HCT116 (cell line): Measurements from ENCODE around the gene VSNL1. TPM values are rescaled to one million over a fixed set of nuclear protein-coding genes. Genes with fewer than 3 reads are reported as not detected.

ENCODE experiments used
- ATAC-seq: fragments of 200-7000 bp; cut with Tn5 transposase; 2 replicates; pipeline ENCODE4 v1.9.1; 2020; ENCODE audit warnings: mild to moderate bottlenecking, moderate library complexity
- BruUV-seq: library from RNA; stranded (reverse); fragments of 400-500 nt; replicated peaks from 2 replicates; lab custom pipeline; 2021; lab: Mats Ljungman, UMichigan
- CTCF ChIA-PET: fragments of 300-600 bp; sonication (Branson Sonifier 250); formaldehyde crosslinking; loops from one replicate; lab custom pipeline; 2021; ENCODE audit warnings: antibody characterized with exemption; lab: Charles Lee
- POLR2A ChIA-PET: fragments of 300-600, 350-600 bp; sonication (Branson Sonifier 250); formaldehyde crosslinking; loops from one replicate; lab custom pipeline; 2021; ENCODE audit warnings: antibody characterized with exemption; lab: Charles Lee
- RAD21 ChIA-PET, 2 experiments: fragments of 300-600 bp; sonication (Branson Sonifier 250); formaldehyde crosslinking; loops; one replicate each; lab custom pipeline; 2023; ENCODE audit warnings: low total read pairs in 2 of 2; ENCODE audit not compliant: uncharacterized antibody in 2 of 2, unreplicated experiment in 2 of 2, low non-redundant PET in 1 of 2; lab: Charles Lee
- DNase-seq: peaks from one replicate; pipeline ENCODE4 v3.0.0-alpha.2; 2010; ENCODE audit warnings: low read depth, low spot score
- H2AFZ ChIP-seq: fragments of 200-600 bp; shearing (Covaris generic), sonication (generic); 2 replicates; pipeline ENCODE4 v1.6.1; 2017; ENCODE audit warnings: low read depth, mixed run types, mixed read lengths, antibody characterized with exemption, low read length; ENCODE audit not compliant: poor library complexity, severe bottlenecking
- H3K27ac ChIP-seq: 2 replicates; pipeline ENCODE4 v1.5.1; 2012; ENCODE audit warnings: low read depth, low read length
- H3K27me3 ChIP-seq: fragments of 200-600 bp; sonication (generic); 2 replicates; pipeline ENCODE4 v1.6.1; 2016; ENCODE audit warnings: mixed run types, low read length, mixed read lengths; ENCODE audit not compliant: insufficient read depth
- H3K36me3 ChIP-seq, 2 experiments: fragments of 200-500 bp in 1 of 2; fragments of 200-600 bp in 1 of 2; sonication (Bioruptor generic) in 1 of 2; sonication (generic) in 1 of 2; 2 replicates each; pipeline versions ENCODE4 v1.5.1 to v1.6.1; 2014 to 2016; ENCODE audit warnings: low read length in 2 of 2, inconsistent platforms in 1 of 2, mixed read lengths in 1 of 2, mixed run types in 1 of 2; ENCODE audit not compliant: insufficient read depth in 2 of 2, control insufficient read depth in 1 of 2
- H3K4me1 ChIP-seq, 2 experiments: fragments of 200-600 bp in 1 of 2; sonication (generic) in 1 of 2; 2 replicates each; pipeline versions ENCODE4 v1.5.1 to v1.6.1; 2012 to 2017; ENCODE audit warnings: low read length in 2 of 2, inconsistent platforms in 1 of 2, mild to moderate bottlenecking in 1 of 2, mixed read lengths in 1 of 2, mixed run types in 1 of 2, moderate library complexity in 1 of 2; ENCODE audit not compliant: insufficient read depth in 2 of 2, control insufficient read depth in 1 of 2
- H3K4me2 ChIP-seq: fragments of 200-600 bp; sonication (generic); 2 replicates; pipeline ENCODE4 v1.6.1; 2017; ENCODE audit warnings: mixed run types, low read length, mixed read lengths
- H3K4me3 ChIP-seq, 2 experiments: fragments of 200-600 bp in 1 of 2; sonication (generic) in 1 of 2; replicated peaks in 1 of 2; 2 replicates each; pipeline ENCODE4 v1.5.1; 2011 to 2016; ENCODE audit warnings: low read length in 2 of 2, control low read depth in 1 of 2, low read depth in 1 of 2, mild to moderate bottlenecking in 1 of 2, mixed read lengths in 1 of 2, mixed run types in 1 of 2
- H3K79me2 ChIP-seq: fragments of 200-600 bp; sonication (generic); 2 replicates; pipeline ENCODE4 v1.6.1; 2017; ENCODE audit warnings: mild to moderate bottlenecking, mixed run types, low read length, moderate library complexity, mixed read lengths; ENCODE audit not compliant: insufficient read depth
- H3K9ac ChIP-seq: fragments of 200-600 bp; sonication (generic); 2 replicates; pipeline ENCODE4 v1.6.1; 2016; ENCODE audit warnings: low read length, mixed read lengths
- H3K9me2 ChIP-seq: fragments of 200-600 bp; sonication (generic), shearing (Covaris generic); 2 replicates; pipeline ENCODE4 v1.6.1; 2017; ENCODE audit warnings: mixed run types, mild to moderate bottlenecking, moderate library complexity; ENCODE audit not compliant: insufficient read depth
- H3K9me3 ChIP-seq, 2 experiments: fragments of 200-500 bp in 1 of 2; fragments of 200-600 bp in 1 of 2; sonication (Bioruptor generic) in 1 of 2; sonication (generic) in 1 of 2; 2 replicates each; pipeline ENCODE4 v1.6.1; 2014 to 2017; ENCODE audit warnings: low read length in 2 of 2, mixed read lengths in 2 of 2, inconsistent platforms in 1 of 2, low read depth in 1 of 2, mild to moderate bottlenecking in 1 of 2, mixed run types in 1 of 2, moderate library complexity in 1 of 2; ENCODE audit not compliant: control insufficient read depth in 1 of 2, insufficient read depth in 1 of 2
- H4K20me1 ChIP-seq: fragments of 200-600 bp; sonication (generic), shearing (Covaris generic); 2 replicates; pipeline ENCODE4 v1.6.1; 2017; ENCODE audit warnings: mixed run types, mild to moderate bottlenecking, moderate library complexity; ENCODE audit not compliant: insufficient read depth
- CBX3 ChIP-seq: IDR thresholded peaks from 2 replicates; pipeline ENCODE4 v1.6.1; 2012; ENCODE audit warnings: low read depth
- CTCF ChIP-seq, 3 experiments: fragments of 200-600 bp in 1 of 3; sonication (generic) in 1 of 3; IDR thresholded peaks in 2 of 3; conservative IDR thresholded peaks in 1 of 3; 2 replicates each; pipeline ENCODE4 v1.5.1; 2012 to 2017; ENCODE audit warnings: low read depth in 2 of 3, low read length in 2 of 3, antibody characterized with exemption in 1 of 3, borderline replicate concordance in 1 of 3, control low read depth in 1 of 3, mild to moderate bottlenecking in 1 of 3, mixed read lengths in 1 of 3, mixed run types in 1 of 3, moderate library complexity in 1 of 3; ENCODE audit not compliant: insufficient read depth in 1 of 3
- EGR1 ChIP-seq: IDR thresholded peaks from 2 replicates; pipeline ENCODE4 v1.6.1; 2012; ENCODE audit warnings: low read depth
- EZH2 ChIP-seq: fragments of 200-600 bp; sonication (generic); IDR thresholded peaks from 2 replicates; pipeline ENCODE4 v1.6.1; 2017; ENCODE audit warnings: antibody characterized with exemption, mixed run types
- EZH2phosphoT487 ChIP-seq: fragments of 200-600 bp; IDR thresholded peaks from 2 replicates; pipeline ENCODE4 v1.6.1; 2018; ENCODE audit warnings: antibody characterized with exemption, borderline replicate concordance
- JUND ChIP-seq: IDR thresholded peaks from 2 replicates; pipeline ENCODE4 v1.6.1; 2012
- MAX ChIP-seq: IDR thresholded peaks from 2 replicates; pipeline ENCODE4 v1.6.1; 2012
- POLR2AphosphoS5 ChIP-seq: IDR thresholded peaks from 2 replicates; pipeline ENCODE4 v1.6.1; 2011; ENCODE audit warnings: mild to moderate bottlenecking, low read depth, low read length, moderate library complexity
- SRF ChIP-seq: IDR thresholded peaks from 2 replicates; pipeline ENCODE4 v1.6.1; 2012; ENCODE audit warnings: low read depth
- TCF7L2 ChIP-seq: IDR thresholded peaks from 2 replicates; pipeline ENCODE4 v1.7.0; 2011; ENCODE audit warnings: borderline replicate concordance, inconsistent platforms; ENCODE audit not compliant: insufficient read depth, insufficient read length; ENCODE audit errors: extremely low read depth
- YY1 ChIP-seq: IDR thresholded peaks from 2 replicates; pipeline ENCODE4 v1.6.1; 2011; ENCODE audit warnings: low read length, low read depth, moderate library complexity, mild to moderate bottlenecking; ENCODE audit not compliant: insufficient replicate concordance; ENCODE audit errors: extremely low read depth
- ZFX ChIP-seq: fragments of 450-650 bp; IDR thresholded peaks from 2 replicates; pipeline ENCODE4 v1.6.1; 2017
- intact Hi-C: fragments of 100-400 bp; cut with micrococcal nuclease; formaldehyde crosslinking; loops from 2 replicates; pipeline ENCODE4 v1.10.0; 2022
- total RNA-seq: library from RNA; stranded (reverse); gene quantifications from one replicate; pipeline ENCODE4 v1.2.1, GENCODE V29; 2021; ENCODE audit not compliant: unreplicated experiment
- TF ChIP-seq, protein P1 (sequence below): IDR thresholded peaks from 2 replicates; pipeline ENCODE4 v1.6.1; 2012; ENCODE audit warnings: low read depth

VSNL1 gene
- total RNA-seq, 1 experiment from 2014 or later, result 4.6 TPM

DNA sequence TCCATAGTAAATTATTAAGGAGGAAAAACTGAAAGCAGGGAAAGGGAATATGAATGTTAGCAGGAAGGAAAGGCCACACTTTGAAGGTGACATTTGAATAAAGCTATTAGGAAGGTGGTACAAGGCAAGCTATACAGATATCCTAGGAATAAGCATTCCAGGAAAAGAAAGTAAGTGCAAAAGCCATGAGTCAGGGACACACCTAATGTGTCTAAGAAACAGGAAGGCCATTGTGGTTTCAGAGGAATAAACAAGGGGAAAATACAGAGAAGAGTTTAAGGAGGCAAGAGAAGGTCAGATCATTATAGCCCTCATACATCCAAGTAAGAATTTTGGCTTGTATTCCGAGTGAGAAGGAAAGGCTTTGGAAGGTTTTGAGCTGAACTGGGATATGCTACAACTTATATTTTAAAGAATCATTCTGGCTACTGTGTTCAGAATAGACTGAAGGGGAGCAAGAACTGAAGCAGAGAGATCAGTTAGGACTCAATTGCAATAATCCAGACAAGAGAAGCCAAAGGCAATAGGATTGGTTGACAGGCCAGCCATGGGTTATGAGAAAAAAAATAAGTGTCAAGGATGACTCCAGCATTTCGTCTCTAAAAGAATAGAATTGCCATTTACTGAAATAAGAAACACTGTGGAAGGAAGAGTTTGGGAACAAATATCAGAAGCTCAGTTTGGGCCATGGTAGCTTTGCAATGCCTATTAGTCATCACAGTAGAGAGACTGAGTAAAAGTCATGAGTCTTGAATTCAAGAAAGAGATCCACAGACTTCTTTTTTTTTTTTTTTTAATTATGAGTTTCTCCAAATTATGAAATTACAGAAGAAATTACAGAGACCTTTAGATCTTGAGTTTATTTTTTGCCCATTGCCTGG, 33.5 kb upstream of the VSNL1 start (continued):
- TF ChIP-seq EZH2 (no peak), MAX (no peak; the same call in 1 of the 2 replicates), EZH2phosphoT487 (no peak), TCF7L2 (no peak)

GRCh38 chr2:17515652-17516051, 24.8 kb upstream of the VSNL1 start:
- ATAC-seq, result no peak
- Histone ChIP-seq H3K4me2 (no peak overlapping the region), H2AFZ (peak overlapping the region; percentile 51), H3K9me3 (no peaks in the 10 kb centered on the region), H4K20me1 (no peaks in the 10 kb centered on the region), H3K36me3 (no peaks in the 10 kb centered on the region), H3K27me3 (no peaks in the 10 kb centered on the region), H3K9ac (no peak overlapping the region), H3K27ac (no peak overlapping the region), H3K9me2 (no peaks in the 10 kb centered on the region), H3K4me3 (no peak overlapping the region), H3K79me2 (no peaks in the 10 kb centered on the region), H3K4me1 (peaks cover 0 to 11% of the 10 kb centered on the region in 2 experiments; a peak in 3 of 4 replicates)
- no peak for TF ChIP-seq EZH2
- TF ChIP-seq, protein P1, sequence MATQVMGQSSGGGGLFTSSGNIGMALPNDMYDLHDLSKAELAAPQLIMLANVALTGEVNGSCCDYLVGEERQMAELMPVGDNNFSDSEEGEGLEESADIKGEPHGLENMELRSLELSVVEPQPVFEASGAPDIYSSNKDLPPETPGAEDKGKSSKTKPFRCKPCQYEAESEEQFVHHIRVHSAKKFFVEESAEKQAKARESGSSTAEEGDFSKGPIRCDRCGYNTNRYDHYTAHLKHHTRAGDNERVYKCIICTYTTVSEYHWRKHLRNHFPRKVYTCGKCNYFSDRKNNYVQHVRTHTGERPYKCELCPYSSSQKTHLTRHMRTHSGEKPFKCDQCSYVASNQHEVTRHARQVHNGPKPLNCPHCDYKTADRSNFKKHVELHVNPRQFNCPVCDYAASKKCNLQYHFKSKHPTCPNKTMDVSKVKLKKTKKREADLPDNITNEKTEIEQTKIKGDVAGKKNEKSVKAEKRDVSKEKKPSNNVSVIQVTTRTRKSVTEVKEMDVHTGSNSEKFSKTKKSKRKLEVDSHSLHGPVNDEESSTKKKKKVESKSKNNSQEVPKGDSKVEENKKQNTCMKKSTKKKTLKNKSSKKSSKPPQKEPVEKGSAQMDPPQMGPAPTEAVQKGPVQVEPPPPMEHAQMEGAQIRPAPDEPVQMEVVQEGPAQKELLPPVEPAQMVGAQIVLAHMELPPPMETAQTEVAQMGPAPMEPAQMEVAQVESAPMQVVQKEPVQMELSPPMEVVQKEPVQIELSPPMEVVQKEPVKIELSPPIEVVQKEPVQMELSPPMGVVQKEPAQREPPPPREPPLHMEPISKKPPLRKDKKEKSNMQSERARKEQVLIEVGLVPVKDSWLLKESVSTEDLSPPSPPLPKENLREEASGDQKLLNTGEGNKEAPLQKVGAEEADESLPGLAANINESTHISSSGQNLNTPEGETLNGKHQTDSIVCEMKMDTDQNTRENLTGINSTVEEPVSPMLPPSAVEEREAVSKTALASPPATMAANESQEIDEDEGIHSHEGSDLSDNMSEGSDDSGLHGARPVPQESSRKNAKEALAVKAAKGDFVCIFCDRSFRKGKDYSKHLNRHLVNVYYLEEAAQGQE, result no peak
- TF ChIP-seq JUND, result no peak
- TF ChIP-seq EGR1, result no peak
- no peak for TF ChIP-seq SRF
- TF ChIP-seq POLR2AphosphoS5, result no peak
- TF ChIP-seq CTCF (IDR thresholded peaks at IDR 0.05 in 2 of 3, conservative IDR thresholded peaks at IDR 0.05 in 1 of 3; ENCODE audit: borderline replicate concordance in 1 of 3, insufficient read depth in 1 of 3, low read depth in 2 of 3, low read length in 2 of 3), result no peak
- no peak for TF ChIP-seq CBX3
- TF ChIP-seq ZFX, result no peak
- TF ChIP-seq YY1, result no peak
- TF ChIP-seq MAX, result no peak
- RAD21 ChIA-PET, result no interaction called here
- no peak for DNase-seq
- CTCF ChIA-PET, result no interaction called here
- BruUV-seq, result no TSS peak
- intact Hi-C loops, result no loop called here
- POLR2A ChIA-PET, result no interaction called here
